Mucosa of descending colon (tissue), 3 donors: Measurements from ENCODE around the gene FKBP9. TPM values are rescaled to one million over a fixed set of nuclear protein-coding genes. Genes with fewer than 3 reads are reported as not detected.

Experiments used
- ATAC-seq: fragments of 200-7000 bp; cut with Tn5 transposase; one replicate; pipeline ENCODE4 v1.9.1; 2020; ENCODE audit warnings: mild to moderate bottlenecking, moderate library complexity
- DNase-seq, 3 donors: peaks; one replicate each; pipeline ENCODE4 v3.0.0-alpha.2; 2020
- H3K36me3 ChIP-seq: fragments of 200-600 bp; one replicate; pipeline ENCODE4 v1.8.0; 2021; ENCODE audit warnings: low read depth, mild to moderate bottlenecking
- H3K4me1 ChIP-seq: fragments of 200-600 bp; one replicate; pipeline ENCODE4 v1.8.0; 2021; ENCODE audit warnings: low read depth, mild to moderate bottlenecking
- H3K4me3 ChIP-seq: fragments of 200-600 bp; one replicate; pipeline ENCODE4 v1.8.0; 2021; ENCODE audit warnings: mild to moderate bottlenecking
- H3K9me3 ChIP-seq: fragments of 200-600 bp; one replicate; pipeline ENCODE4 v1.8.0; 2021; ENCODE audit warnings: mild to moderate bottlenecking
- intact Hi-C, 2 donors: fragments of 100-400 bp; cut with DNase I in 1 of 2; cut with micrococcal nuclease in 1 of 2; formaldehyde crosslinking; loops; one replicate each; pipeline versions ENCODE4 v1.11.0 to v1.11.1; 2022; cut with DNase I, micrococcal nuclease
- total RNA-seq, 3 donors: library from RNA; stranded (reverse); fragmentation: NEBNext Ultra II Directional in 2 of 3; extraction: Animal tissue kit (Norgen Biotek cat#: 25700) in 2 of 3; gene quantifications; one replicate each; pipeline versions ENCODE4 v1.2.1 to v1.2.4, GENCODE V29; 2021 to 2023
- TF ChIP-seq, protein P1 (sequence below): fragments of 200-600 bp; IDR thresholded peaks from one replicate; pipeline ENCODE4 v1.8.0; 2022; ENCODE audit warnings: antibody characterized with exemption, mild to moderate bottlenecking
- donor health status: DM: no; HTN: no; CAD: no; lungs with moderate emphysema.
- donor health status: DM: no; HTN: no; CAD: no.
- donor health status: DM: no; HTN: yes; CAD: no.

FKBP9 gene
- total RNA-seq, 3 donors from 2014 or later: 87.8 to 99.7 (median 98.8) TPM

DNA sequence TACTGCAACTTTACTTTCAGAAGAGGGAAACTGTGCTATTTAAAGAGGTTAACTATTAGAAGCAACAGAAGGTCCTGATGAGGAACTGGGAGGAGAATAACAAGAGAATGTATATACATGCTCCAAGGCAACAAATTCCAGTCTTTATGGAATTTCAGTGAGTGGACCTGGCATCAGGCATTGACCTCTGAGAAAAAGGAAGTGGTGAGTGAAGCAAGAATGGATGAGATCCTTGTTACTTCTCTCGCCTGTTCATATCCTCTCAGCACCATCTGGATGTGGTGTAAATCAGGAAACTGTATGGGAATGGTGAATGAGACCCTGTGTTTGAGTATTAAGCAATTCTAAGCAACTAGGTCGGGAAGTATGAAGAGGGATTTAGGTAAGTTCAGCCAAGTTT lies 35.3 kb upstream of the FKBP9 start:
- Histone ChIP-seq H3K9me3 (no peaks in the 10 kb centered on the region), H3K4me1 (no peaks in the 10 kb centered on the region), H3K4me3 (no peak overlapping the region), H3K36me3 (no peaks in the 10 kb centered on the region)
- TF ChIP-seq, protein P1, sequence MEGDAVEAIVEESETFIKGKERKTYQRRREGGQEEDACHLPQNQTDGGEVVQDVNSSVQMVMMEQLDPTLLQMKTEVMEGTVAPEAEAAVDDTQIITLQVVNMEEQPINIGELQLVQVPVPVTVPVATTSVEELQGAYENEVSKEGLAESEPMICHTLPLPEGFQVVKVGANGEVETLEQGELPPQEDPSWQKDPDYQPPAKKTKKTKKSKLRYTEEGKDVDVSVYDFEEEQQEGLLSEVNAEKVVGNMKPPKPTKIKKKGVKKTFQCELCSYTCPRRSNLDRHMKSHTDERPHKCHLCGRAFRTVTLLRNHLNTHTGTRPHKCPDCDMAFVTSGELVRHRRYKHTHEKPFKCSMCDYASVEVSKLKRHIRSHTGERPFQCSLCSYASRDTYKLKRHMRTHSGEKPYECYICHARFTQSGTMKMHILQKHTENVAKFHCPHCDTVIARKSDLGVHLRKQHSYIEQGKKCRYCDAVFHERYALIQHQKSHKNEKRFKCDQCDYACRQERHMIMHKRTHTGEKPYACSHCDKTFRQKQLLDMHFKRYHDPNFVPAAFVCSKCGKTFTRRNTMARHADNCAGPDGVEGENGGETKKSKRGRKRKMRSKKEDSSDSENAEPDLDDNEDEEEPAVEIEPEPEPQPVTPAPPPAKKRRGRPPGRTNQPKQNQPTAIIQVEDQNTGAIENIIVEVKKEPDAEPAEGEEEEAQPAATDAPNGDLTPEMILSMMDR: no peak
- ATAC-seq (no peak), DNase-seq (no peak)
- intact Hi-C loops: no loop called here

DNA sequence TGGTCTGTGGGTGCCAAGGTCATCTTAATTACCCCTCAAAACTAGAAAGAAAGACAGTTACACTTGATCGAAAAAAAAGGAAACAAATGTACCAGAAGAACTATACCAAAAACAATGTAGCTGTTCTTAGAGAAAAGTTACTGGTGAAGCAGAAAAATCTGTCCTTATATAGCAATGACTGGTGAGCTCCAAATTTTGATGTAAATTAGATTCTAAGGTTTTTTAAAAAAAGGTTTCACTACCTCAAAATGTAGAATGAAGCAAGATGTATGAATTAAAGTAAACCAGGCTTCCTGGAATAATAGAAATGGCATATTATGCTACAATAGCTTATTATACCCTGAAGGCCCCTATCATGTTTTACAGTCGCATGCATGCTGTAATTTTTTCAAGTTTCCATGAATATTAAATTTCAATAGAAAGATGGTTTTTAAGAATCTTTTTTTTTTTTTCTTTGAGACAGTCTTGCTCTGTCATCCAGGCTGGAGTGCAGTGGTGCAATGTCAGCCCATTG lies 28.4 kb upstream of the FKBP9 start:
- Histone ChIP-seq H3K36me3 (no peaks in the 10 kb centered on the region), H3K4me3 (no peak overlapping the region), H3K9me3 (no peaks in the 10 kb centered on the region), H3K4me1 (no peaks in the 10 kb centered on the region)
- DNase-seq: no peak
- intact Hi-C loops: no loop called here
- ATAC-seq: no peak
- TF ChIP-seq, protein P1: no peak

DNA sequence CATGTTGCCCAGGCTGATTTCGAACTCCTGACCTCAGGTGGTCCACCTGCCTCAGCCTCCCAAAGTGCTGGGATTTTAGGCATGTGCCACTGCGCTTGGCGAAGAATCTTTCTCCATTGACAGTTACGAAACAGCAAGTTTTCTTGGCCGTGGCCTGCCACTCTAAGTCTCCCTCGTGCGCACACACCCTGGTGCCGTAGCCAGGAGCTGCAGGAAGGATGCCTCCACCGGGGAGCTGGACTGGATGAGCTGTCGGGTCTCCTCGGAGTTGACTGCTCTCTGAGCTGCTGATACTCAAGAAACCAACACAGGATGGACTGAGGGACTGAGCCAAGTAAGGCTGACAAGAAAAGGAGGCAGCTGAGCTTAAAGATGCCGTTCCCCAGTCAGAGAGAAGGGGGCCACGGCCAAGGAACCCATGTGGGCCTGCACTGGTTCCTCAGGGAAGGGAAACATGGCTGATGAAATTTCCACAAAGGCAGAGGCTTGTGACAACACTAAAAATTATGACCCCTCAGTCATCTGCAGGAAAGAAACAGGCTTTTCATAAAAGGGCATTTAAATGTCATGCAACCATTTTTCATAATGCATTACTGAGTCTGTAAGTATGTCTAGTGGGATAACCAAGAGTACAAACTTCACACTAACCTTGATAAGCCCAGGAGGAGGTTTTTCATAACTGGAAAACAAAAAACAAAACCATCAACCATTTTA lies 27.7 kb upstream of the FKBP9 start:
- DNase-seq (no peak), ATAC-seq (no peak)
- Histone ChIP-seq H3K4me3 (no peak overlapping the region), H3K9me3 (no peaks in the 10 kb centered on the region), H3K4me1 (no peaks in the 10 kb centered on the region), H3K36me3 (no peaks in the 10 kb centered on the region)
- TF ChIP-seq, protein P1: no peak
- intact Hi-C loops: no loop called here

DNA sequence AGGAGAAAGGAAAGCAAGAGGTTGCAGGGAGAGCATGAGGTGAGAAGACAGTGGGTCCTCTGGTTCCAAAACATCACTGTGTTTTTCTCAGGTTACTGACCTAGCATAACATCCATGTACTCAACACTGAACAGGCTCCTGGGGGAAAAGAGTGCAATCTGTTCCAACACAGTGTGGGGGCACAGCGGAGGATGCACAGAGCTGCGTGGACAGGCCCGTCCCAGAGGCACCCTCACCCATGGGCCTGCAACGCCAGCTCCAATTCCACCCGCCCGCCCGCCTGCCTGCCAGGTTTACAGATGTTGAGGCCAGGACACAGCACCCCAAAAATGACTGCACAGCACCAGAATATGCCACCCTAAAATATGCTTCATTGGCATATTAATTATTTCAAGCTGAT lies 26.9 kb upstream of the FKBP9 start:
- TF ChIP-seq, protein P1: no peak
- Histone ChIP-seq H3K36me3 (no peaks in the 10 kb centered on the region), H3K9me3 (no peaks in the 10 kb centered on the region), H3K4me3 (no peak overlapping the region), H3K4me1 (no peaks in the 10 kb centered on the region)
- DNase-seq (no peak), ATAC-seq (no peak)
- intact Hi-C loops: no loop called here

DNA sequence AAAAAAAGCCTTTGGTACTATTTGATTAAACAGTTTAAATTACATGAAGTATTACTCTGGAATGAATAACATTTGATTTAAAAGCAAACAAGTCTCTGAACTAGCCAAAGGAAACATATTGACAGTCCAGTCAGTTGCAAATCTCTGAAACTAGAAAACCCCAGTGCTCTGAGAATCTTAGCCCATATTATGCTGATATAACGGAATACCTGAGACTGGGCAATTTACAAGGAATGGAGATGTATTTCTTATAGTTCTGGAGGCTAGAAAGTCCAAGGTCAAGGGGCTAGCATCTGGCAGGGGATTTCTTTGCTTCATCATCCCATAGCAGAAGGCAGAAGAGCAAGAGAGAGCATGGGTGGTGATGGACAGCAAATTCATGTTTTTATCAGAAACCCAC lies 21.7 kb upstream of the FKBP9 start:
- intact Hi-C loops: no loop called here
- Histone ChIP-seq H3K4me1 (peaks cover 3% of the 10 kb centered on the region), H3K4me3 (no peak overlapping the region), H3K36me3 (no peaks in the 10 kb centered on the region), H3K9me3 (no peaks in the 10 kb centered on the region)
- no peak for ATAC-seq
- DNase-seq: no peak
- TF ChIP-seq, protein P1: no peak
